ENCODE measurements around the gene PIP5K1B.

The PIP5K1B gene

GRCh38 chr9:68859347-68859746, 154.3 kb downstream of the PIP5K1B start:
- no peak for DNase-seq (ENCODE audit: low spot score)
- H2AK5ac ChIP-seq (ENCODE audit: low read depth, low read length) = no peak overlapping the region
- no peak overlapping the region for H2BK120ac ChIP-seq (ENCODE audit: low read depth, low read length)
- H3K9ac ChIP-seq (ENCODE audit: low read depth, low read length, poor library complexity) = no peak overlapping the region
- no peak overlapping the region for H3K27ac ChIP-seq (replicated peaks; ENCODE audit: low read length)
- H4K8ac ChIP-seq (ENCODE audit: low read depth, low read length) = no peak overlapping the region
- no peak overlapping the region for H2BK15ac ChIP-seq (ENCODE audit: low read length)
- no peaks in the 10 kb centered on the region for H3K27me3 ChIP-seq (ENCODE audit: control insufficient read depth in 3 of 3, insufficient read depth in 3 of 3, low read depth in 1 of 3, low read length in 3 of 3)
- H3K4me2 ChIP-seq (ENCODE audit: insufficient read depth, low read length, poor library complexity, severe bottlenecking) = no peak overlapping the region
- no peak overlapping the region for H3K14ac ChIP-seq (ENCODE audit: low read length)
- peaks cover 0 to 3% of the 10 kb centered on the region in 2 donors for H3K4me1 ChIP-seq (ENCODE audit: control insufficient read depth in 2 of 2, insufficient read depth in 1 of 2, low read depth in 1 of 2, low read length in 2 of 2)
- WGBS, 2 donors (ENCODE audit: extremely low coverage in 2 of 2, insufficient read length in 2 of 2, insufficient replicate concordance in 1 of 2) = no CpG with 5 or more reads among the region's 3 CpGs
- no peak overlapping the region for H2AFZ ChIP-seq (ENCODE audit: low read length)
- H3K4ac ChIP-seq (ENCODE audit: low read length) = no peak overlapping the region
- H2BK5ac ChIP-seq (ENCODE audit: low read length) = no peak overlapping the region
- no peak overlapping the region for H2BK12ac ChIP-seq (ENCODE audit: low read length)
- peak overlapping the region; percentile 53 for H3K18ac ChIP-seq (ENCODE audit: low read length)
- no peak overlapping the region for H4K91ac ChIP-seq (ENCODE audit: low read depth, low read length, poor library complexity)
- H3K79me1 ChIP-seq (ENCODE audit: low read depth, low read length) = no peaks in the 10 kb centered on the region
- no peak overlapping the region for H3K23ac ChIP-seq (ENCODE audit: low read depth, low read length, poor library complexity)
- no peaks in the 10 kb centered on the region for H3K9me3 ChIP-seq (replicated peaks in 1 of 2; ENCODE audit: control insufficient read depth in 2 of 2, insufficient read depth in 1 of 2, low read depth in 1 of 2, low read length in 2 of 2)
- no peak overlapping the region for H3K4me3 ChIP-seq (ENCODE audit: low read length in 2 of 2)
- H3K36me3 ChIP-seq (replicated peaks in 1 of 2; ENCODE audit: control insufficient read depth in 2 of 2, insufficient read depth in 2 of 2, low read length in 2 of 2) = peaks cover 0 to 41% of the 10 kb centered on the region in 2 donors

- Histone ChIP-seq H3K4me3 (ENCODE audit: low read length in 2 of 2) (no peak overlapping the region), H3K4me1 (ENCODE audit: control insufficient read depth in 2 of 2, insufficient read depth in 1 of 2, low read depth in 1 of 2, low read length in 2 of 2) (peaks cover 0 to 3% of the 10 kb centered on the region in 2 donors), H3K4ac (ENCODE audit: low read length) (no peak overlapping the region), H3K9ac (ENCODE audit: low read depth, low read length, poor library complexity) (no peak overlapping the region), H3K23ac (ENCODE audit: low read depth, low read length, poor library complexity) (no peak overlapping the region), H2BK12ac (ENCODE audit: low read length) (no peak overlapping the region), H3K36me3 (replicated peaks in 1 of 2; ENCODE audit: control insufficient read depth in 2 of 2, insufficient read depth in 2 of 2, low read length in 2 of 2) (peaks cover 0 to 51% of the 10 kb centered on the region in 2 donors), H2AFZ (ENCODE audit: low read length) (no peak overlapping the region), H2BK5ac (ENCODE audit: low read length) (no peak overlapping the region), H3K79me1 (ENCODE audit: low read depth, low read length) (no peaks in the 10 kb centered on the region), H3K18ac (ENCODE audit: low read length) (no peak overlapping the region), H3K14ac (ENCODE audit: low read length) (no peak overlapping the region), H3K4me2 (ENCODE audit: insufficient read depth, low read length, poor library complexity, severe bottlenecking) (no peak overlapping the region), H2AK5ac (ENCODE audit: low read depth, low read length) (no peak overlapping the region), H2BK15ac (ENCODE audit: low read length) (no peak overlapping the region), H3K27me3 (ENCODE audit: control insufficient read depth in 3 of 3, insufficient read depth in 3 of 3, low read depth in 1 of 3, low read length in 3 of 3) (no peaks in the 10 kb centered on the region), H4K91ac (ENCODE audit: low read depth, low read length, poor library complexity) (no peak overlapping the region), H4K8ac (ENCODE audit: low read depth, low read length) (no peak overlapping the region), H3K27ac (replicated peaks; ENCODE audit: low read length) (no peak overlapping the region), H3K9me3 (replicated peaks in 1 of 2; ENCODE audit: control insufficient read depth in 2 of 2, insufficient read depth in 1 of 2, low read depth in 1 of 2, low read length in 2 of 2) (no peaks in the 10 kb centered on the region), H2BK120ac (ENCODE audit: low read depth, low read length) (no peak overlapping the region)
- no CpG with 5 or more reads among the region's 4 CpGs for WGBS, 2 donors (ENCODE audit: extremely low coverage in 2 of 2, insufficient read length in 2 of 2, insufficient replicate concordance in 1 of 2)
- no peak for DNase-seq (ENCODE audit: low spot score)
Measured at GRCh38 chr9:68860419-68860818, 155.4 kb downstream of the PIP5K1B start.

GRCh38 chr9:68861436-68861835, 156.4 kb downstream of the PIP5K1B start:
- Histone ChIP-seq H3K9me3 (replicated peaks in 1 of 2; ENCODE audit: control insufficient read depth in 2 of 2, insufficient read depth in 1 of 2, low read depth in 1 of 2, low read length in 2 of 2) (no peaks in the 10 kb centered on the region), H2AFZ (ENCODE audit: low read length) (no peak overlapping the region), H3K79me1 (ENCODE audit: low read depth, low read length) (no peaks in the 10 kb centered on the region), H3K18ac (ENCODE audit: low read length) (no peak overlapping the region), H4K91ac (ENCODE audit: low read depth, low read length, poor library complexity) (no peak overlapping the region), H3K4me1 (ENCODE audit: control insufficient read depth in 2 of 2, insufficient read depth in 1 of 2, low read depth in 1 of 2, low read length in 2 of 2) (peaks cover 0 to 3% of the 10 kb centered on the region in 2 donors), H2BK5ac (ENCODE audit: low read length) (no peak overlapping the region), H3K4me2 (ENCODE audit: insufficient read depth, low read length, poor library complexity, severe bottlenecking) (no peak overlapping the region), H2BK15ac (ENCODE audit: low read length) (no peak overlapping the region), H2BK12ac (ENCODE audit: low read length) (no peak overlapping the region), H2BK120ac (ENCODE audit: low read depth, low read length) (no peak overlapping the region), H3K23ac (ENCODE audit: low read depth, low read length, poor library complexity) (no peak overlapping the region), H3K9ac (ENCODE audit: low read depth, low read length, poor library complexity) (no peak overlapping the region), H3K27me3 (ENCODE audit: control insufficient read depth in 3 of 3, insufficient read depth in 3 of 3, low read depth in 1 of 3, low read length in 3 of 3) (no peaks in the 10 kb centered on the region), H3K4ac (ENCODE audit: low read length) (no peak overlapping the region), H4K8ac (ENCODE audit: low read depth, low read length) (no peak overlapping the region), H3K27ac (replicated peaks; ENCODE audit: low read length) (no peak overlapping the region), H2AK5ac (ENCODE audit: low read depth, low read length) (no peak overlapping the region), H3K36me3 (replicated peaks in 1 of 2; ENCODE audit: control insufficient read depth in 2 of 2, insufficient read depth in 2 of 2, low read length in 2 of 2) (peaks cover 0 to 59% of the 10 kb centered on the region in 2 donors), H3K4me3 (ENCODE audit: low read length in 2 of 2) (no peak overlapping the region), H3K14ac (ENCODE audit: low read length) (no peak overlapping the region)
- no peak for DNase-seq (ENCODE audit: low spot score)
- whole genome bisulfite sequencing, 2 donors (ENCODE audit: extremely low coverage in 2 of 2, insufficient read length in 2 of 2, insufficient replicate concordance in 1 of 2) = no CpG with 5 or more reads among the region's 9 CpGs

- H3K4me1 ChIP-seq (ENCODE audit: control insufficient read depth in 2 of 2, insufficient read depth in 1 of 2, low read depth in 1 of 2, low read length in 2 of 2) = peaks cover 12 to 25% of the 10 kb centered on the region in 2 donors
- H3K4me3 ChIP-seq (ENCODE audit: low read length in 2 of 2) = no peak overlapping the region
- no peak overlapping the region for H4K91ac ChIP-seq (ENCODE audit: low read depth, low read length, poor library complexity)
- no peaks in the 10 kb centered on the region for H3K9me3 ChIP-seq (replicated peaks in 1 of 2; ENCODE audit: control insufficient read depth in 2 of 2, insufficient read depth in 1 of 2, low read depth in 1 of 2, low read length in 2 of 2)
- H2BK12ac ChIP-seq (ENCODE audit: low read length) = no peak overlapping the region
- WGBS, 2 donors (ENCODE audit: extremely low coverage in 2 of 2, insufficient read length in 2 of 2, insufficient replicate concordance in 1 of 2) = no CpG with 5 or more reads among the region's 6 CpGs
- DNase-seq (ENCODE audit: low spot score) = no peak
- no peak overlapping the region for H3K4me2 ChIP-seq (ENCODE audit: insufficient read depth, low read length, poor library complexity, severe bottlenecking)
- H2BK5ac ChIP-seq (ENCODE audit: low read length) = no peak overlapping the region
- no peak overlapping the region for H3K4ac ChIP-seq (ENCODE audit: low read length)
- H2AK5ac ChIP-seq (ENCODE audit: low read depth, low read length) = no peak overlapping the region
- H2BK120ac ChIP-seq (ENCODE audit: low read depth, low read length) = no peak overlapping the region
- no peak overlapping the region for H4K8ac ChIP-seq (ENCODE audit: low read depth, low read length)
- no peak overlapping the region for H3K18ac ChIP-seq (ENCODE audit: low read length)
- H3K79me1 ChIP-seq (ENCODE audit: low read depth, low read length) = no peaks in the 10 kb centered on the region
- peaks cover 0 to 52% of the 10 kb centered on the region in 2 donors for H3K36me3 ChIP-seq (replicated peaks in 1 of 2; ENCODE audit: control insufficient read depth in 2 of 2, insufficient read depth in 2 of 2, low read length in 2 of 2)
- H3K14ac ChIP-seq (ENCODE audit: low read length) = no peak overlapping the region
- no peak overlapping the region for H2AFZ ChIP-seq (ENCODE audit: low read length)
- H3K9ac ChIP-seq (ENCODE audit: low read depth, low read length, poor library complexity) = no peak overlapping the region
- no peak overlapping the region for H3K27ac ChIP-seq (replicated peaks; ENCODE audit: low read length)
- no peaks in the 10 kb centered on the region for H3K27me3 ChIP-seq (ENCODE audit: control insufficient read depth in 3 of 3, insufficient read depth in 3 of 3, low read depth in 1 of 3, low read length in 3 of 3)
- no peak overlapping the region for H3K23ac ChIP-seq (ENCODE audit: low read depth, low read length, poor library complexity)
- H2BK15ac ChIP-seq (ENCODE audit: low read length) = no peak overlapping the region
Measured at GRCh38 chr9:68867066-68867465, 162.0 kb downstream of the PIP5K1B start.
